Esophagus muscularis mucosa (tissue), 4 donors: Measurements from ENCODE around the gene TRPV3.

Experiments used
- EP300 ChIP-seq: sonication (generic); formaldehyde crosslinking; IDR thresholded peaks from one replicate; pipeline ENCODE4 v1.6.1; 2017; ENCODE audit warnings: antibody characterized with exemption
- POLR2A ChIP-seq: fragments of 450-650 bp; IDR thresholded peaks from one replicate; pipeline ENCODE4 v1.6.1; 2017; ENCODE audit warnings: antibody characterized with exemption, moderate library complexity, mild to moderate bottlenecking, low read depth
- POLR2AphosphoS5 ChIP-seq, 2 donors: sonication (generic); formaldehyde crosslinking; IDR thresholded peaks; one replicate each; pipeline ENCODE4 v1.6.1; 2017; ENCODE audit warnings: antibody characterized with exemption in 2 of 2
- TF ChIP-seq, protein P1 (sequence below), 3 experiments: fragments of 200-600 bp in 2 of 3; fragments of 450-650 bp in 1 of 3; sonication (generic) in 2 of 3; IDR thresholded peaks; one replicate each; pipeline ENCODE4 v1.5.1; 2017 to 2019; ENCODE audit warnings: antibody characterized with exemption in 3 of 3, mild to moderate bottlenecking in 2 of 3, moderate library complexity in 1 of 3

DNA sequence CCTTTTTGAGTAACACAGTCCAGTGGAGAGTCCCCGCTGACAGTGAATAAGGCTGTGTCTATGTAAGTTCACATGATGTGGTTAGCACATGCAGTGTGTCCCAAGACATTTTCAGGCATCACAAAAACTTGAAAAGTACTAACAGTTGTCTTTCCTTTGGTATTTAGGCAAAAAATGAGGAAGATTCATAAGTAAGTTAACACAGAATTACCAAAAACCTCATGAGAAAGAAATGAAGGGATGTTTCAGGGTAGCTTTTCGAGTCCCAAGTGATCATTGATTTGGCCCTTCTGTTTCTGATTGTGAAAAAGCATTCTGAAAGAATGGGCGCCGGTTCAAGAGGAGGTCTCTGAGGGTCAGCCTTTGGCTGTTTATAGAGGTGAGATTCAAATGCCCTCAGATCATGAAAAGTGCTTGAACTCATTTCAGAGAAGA is 82.3 kb downstream of the TRPV3 start:
- TF ChIP-seq, protein P1, sequence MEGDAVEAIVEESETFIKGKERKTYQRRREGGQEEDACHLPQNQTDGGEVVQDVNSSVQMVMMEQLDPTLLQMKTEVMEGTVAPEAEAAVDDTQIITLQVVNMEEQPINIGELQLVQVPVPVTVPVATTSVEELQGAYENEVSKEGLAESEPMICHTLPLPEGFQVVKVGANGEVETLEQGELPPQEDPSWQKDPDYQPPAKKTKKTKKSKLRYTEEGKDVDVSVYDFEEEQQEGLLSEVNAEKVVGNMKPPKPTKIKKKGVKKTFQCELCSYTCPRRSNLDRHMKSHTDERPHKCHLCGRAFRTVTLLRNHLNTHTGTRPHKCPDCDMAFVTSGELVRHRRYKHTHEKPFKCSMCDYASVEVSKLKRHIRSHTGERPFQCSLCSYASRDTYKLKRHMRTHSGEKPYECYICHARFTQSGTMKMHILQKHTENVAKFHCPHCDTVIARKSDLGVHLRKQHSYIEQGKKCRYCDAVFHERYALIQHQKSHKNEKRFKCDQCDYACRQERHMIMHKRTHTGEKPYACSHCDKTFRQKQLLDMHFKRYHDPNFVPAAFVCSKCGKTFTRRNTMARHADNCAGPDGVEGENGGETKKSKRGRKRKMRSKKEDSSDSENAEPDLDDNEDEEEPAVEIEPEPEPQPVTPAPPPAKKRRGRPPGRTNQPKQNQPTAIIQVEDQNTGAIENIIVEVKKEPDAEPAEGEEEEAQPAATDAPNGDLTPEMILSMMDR (IDR thresholded peaks at IDR 0.05): no peak
- TF ChIP-seq POLR2A: no peak
- no peak for TF ChIP-seq POLR2AphosphoS5 (IDR thresholded peaks at IDR 0.05)
- no peak for TF ChIP-seq EP300
